SU-DHL-6 (cell line): Measurements from ENCODE around the gene GGPS1.

ENCODE experiments used
- CTCF ChIP-seq: fragments of 200-600 bp; sonication (generic); IDR thresholded peaks from one replicate; pipeline ENCODE4 v1.5.1; 2017; ENCODE audit warnings: antibody characterized with exemption, mild to moderate bottlenecking, low read length, moderate library complexity; ENCODE audit not compliant: insufficient read depth, poor library complexity, severe bottlenecking
- EZH2phosphoT487 ChIP-seq: fragments of 200-600 bp; sonication (generic), shearing (Covaris generic); conservative IDR thresholded peaks from 2 replicates; pipeline ENCODE4 v1.6.1; 2018; ENCODE audit warnings: mild to moderate bottlenecking, antibody characterized with exemption, low read length, moderate library complexity, mixed read lengths

GRCh38 chr1:235358899-235359298 is 30.5 kb downstream of the GGPS1 start:
- TF ChIP-seq CTCF: no peak
- no peak for TF ChIP-seq EZH2phosphoT487
